Astrocyte (in vitro differentiated cells and primary cell): ENCODE data around the gene TRH.
"Not testable (repeated sequence)": the region's sequence is repeated elsewhere in the genome, so short reads cannot be mapped to it uniquely, and the experiment has no call there.

Experiments
- EZH2 ChIP-seq: IDR thresholded peaks from 2 replicates; pipeline ENCODE4 v1.6.1; 2012; ENCODE audit warnings: mild to moderate bottlenecking, low read length, inconsistent platforms; ENCODE audit not compliant: insufficient read depth
- TF ChIP-seq, protein P1 (sequence below): IDR thresholded peaks from 2 replicates; pipeline ENCODE4 v1.5.1; 2011; ENCODE audit warnings: low read depth, mild to moderate bottlenecking, inconsistent platforms, low read length, moderate library complexity; ENCODE audit not compliant: insufficient read depth

DNA sequence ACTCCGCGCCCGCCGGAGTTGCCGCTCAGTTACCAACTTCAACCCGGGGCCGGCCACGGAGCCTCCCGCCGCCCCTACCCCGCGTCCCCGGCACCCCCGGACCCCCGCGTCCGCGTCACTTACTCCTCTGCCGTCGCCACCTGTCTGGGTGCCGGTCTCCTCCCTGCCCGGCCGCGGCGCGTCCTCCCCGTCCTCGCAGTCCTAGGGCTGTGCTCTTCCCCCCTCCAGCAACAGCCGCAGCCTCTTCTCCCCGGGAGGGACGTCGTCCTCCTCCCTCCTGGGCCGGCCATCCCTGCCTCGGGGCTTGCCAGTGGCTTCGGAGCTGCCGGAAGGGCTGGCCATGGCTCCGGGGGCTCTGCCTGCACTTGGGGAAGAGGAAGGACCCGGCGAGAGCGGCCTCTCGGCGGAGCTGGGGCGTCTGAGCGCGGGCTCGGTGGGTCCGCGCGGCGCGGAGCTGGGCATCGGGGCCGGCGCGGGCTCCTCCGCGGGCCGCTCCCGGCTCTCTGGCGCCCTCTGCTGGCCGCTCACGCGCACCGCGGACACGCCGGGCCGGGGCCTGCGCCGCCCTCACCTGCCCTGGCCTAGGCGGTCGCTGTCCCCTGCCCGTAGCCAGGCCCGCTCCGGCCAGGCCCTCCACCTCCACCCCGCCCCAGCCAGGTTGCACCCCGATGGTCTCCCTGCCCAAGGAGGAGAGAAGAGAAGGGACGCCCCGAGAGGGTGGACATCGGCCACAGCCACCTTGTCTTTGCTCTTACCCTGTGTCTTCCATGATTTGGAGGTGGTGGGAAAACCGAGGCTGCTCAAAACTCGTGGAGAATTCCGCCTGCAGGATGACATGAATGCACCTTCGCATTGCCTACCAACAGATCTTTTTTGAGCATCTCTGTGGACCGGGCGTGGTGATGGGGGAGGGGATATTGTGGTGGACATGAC is 28.4 kb downstream of the TRH start:
- TF ChIP-seq, protein P1, sequence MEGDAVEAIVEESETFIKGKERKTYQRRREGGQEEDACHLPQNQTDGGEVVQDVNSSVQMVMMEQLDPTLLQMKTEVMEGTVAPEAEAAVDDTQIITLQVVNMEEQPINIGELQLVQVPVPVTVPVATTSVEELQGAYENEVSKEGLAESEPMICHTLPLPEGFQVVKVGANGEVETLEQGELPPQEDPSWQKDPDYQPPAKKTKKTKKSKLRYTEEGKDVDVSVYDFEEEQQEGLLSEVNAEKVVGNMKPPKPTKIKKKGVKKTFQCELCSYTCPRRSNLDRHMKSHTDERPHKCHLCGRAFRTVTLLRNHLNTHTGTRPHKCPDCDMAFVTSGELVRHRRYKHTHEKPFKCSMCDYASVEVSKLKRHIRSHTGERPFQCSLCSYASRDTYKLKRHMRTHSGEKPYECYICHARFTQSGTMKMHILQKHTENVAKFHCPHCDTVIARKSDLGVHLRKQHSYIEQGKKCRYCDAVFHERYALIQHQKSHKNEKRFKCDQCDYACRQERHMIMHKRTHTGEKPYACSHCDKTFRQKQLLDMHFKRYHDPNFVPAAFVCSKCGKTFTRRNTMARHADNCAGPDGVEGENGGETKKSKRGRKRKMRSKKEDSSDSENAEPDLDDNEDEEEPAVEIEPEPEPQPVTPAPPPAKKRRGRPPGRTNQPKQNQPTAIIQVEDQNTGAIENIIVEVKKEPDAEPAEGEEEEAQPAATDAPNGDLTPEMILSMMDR, result not testable (repeated sequence)
- not testable (repeated sequence) for TF ChIP-seq EZH2
